ENCODE data around the gene CDO1.

DNA sequence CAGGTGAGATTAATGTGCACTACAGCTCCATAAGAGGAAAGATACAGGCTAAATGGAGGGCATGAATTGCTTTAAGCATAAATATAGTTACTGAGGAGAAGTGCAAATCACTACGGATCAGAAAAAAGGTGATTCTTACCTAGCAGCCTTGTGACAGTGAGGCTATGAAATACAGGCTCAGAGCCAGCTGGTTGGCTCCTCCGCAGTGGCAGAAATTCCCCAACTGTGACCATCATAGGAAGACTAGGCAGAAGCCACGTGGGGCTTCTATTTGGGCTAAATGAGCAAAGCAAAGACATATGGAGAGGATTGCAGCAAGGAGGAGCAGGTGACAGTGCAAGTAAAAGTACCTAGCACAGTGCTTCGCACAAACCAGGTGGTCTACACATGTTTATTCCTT lies 40.5 kb downstream of the CDO1 start:
- TF ChIP-seq, protein P1, sequence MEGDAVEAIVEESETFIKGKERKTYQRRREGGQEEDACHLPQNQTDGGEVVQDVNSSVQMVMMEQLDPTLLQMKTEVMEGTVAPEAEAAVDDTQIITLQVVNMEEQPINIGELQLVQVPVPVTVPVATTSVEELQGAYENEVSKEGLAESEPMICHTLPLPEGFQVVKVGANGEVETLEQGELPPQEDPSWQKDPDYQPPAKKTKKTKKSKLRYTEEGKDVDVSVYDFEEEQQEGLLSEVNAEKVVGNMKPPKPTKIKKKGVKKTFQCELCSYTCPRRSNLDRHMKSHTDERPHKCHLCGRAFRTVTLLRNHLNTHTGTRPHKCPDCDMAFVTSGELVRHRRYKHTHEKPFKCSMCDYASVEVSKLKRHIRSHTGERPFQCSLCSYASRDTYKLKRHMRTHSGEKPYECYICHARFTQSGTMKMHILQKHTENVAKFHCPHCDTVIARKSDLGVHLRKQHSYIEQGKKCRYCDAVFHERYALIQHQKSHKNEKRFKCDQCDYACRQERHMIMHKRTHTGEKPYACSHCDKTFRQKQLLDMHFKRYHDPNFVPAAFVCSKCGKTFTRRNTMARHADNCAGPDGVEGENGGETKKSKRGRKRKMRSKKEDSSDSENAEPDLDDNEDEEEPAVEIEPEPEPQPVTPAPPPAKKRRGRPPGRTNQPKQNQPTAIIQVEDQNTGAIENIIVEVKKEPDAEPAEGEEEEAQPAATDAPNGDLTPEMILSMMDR (IDR thresholded peaks at IDR 0.05) = no peak
- no peak for TF ChIP-seq POLR2A (IDR thresholded peaks at IDR 0.05)
- no peak for TF ChIP-seq POLR2AphosphoS5 (IDR thresholded peaks at IDR 0.05)
